ENCODE data around the gene DOCK4. TPM values are rescaled to one million over a fixed set of nuclear protein-coding genes. Genes with fewer than 3 reads are reported as not detected.

The DOCK4 gene
- total RNA-seq, 1 donor from 2014 or later = 44.1 TPM

- Mint-ChIP-seq H3K36me3 (ENCODE audit: unreplicated experiment) (peaks cover 31% of the 10 kb centered on the region), H3K27ac (ENCODE audit: unreplicated experiment) (no peak overlapping the region), H3K27me3 (ENCODE audit: unreplicated experiment) (no peaks in the 10 kb centered on the region), H3K9me3 (ENCODE audit: unreplicated experiment) (peaks cover 5% of the 10 kb centered on the region), H3K4me3 (ENCODE audit: unreplicated experiment) (no peak overlapping the region), H3K4me1 (ENCODE audit: unreplicated experiment) (no peaks in the 10 kb centered on the region)
- DNase-seq (ENCODE audit: extremely low spot score, unreplicated experiment) = no peak
- no peak for TF ChIP-seq CTCF (IDR thresholded peaks at IDR 0.05)
Measured at GRCh38 chr7:111750878-111751277, 455.3 kb downstream of the DOCK4 start.

GRCh38 chr7:111750228-111750627, 456.0 kb downstream of the DOCK4 start:
- Mint-ChIP-seq H3K27me3 (ENCODE audit: unreplicated experiment) (no peaks in the 10 kb centered on the region), H3K36me3 (ENCODE audit: unreplicated experiment) (peaks cover 31% of the 10 kb centered on the region), H3K27ac (ENCODE audit: unreplicated experiment) (no peak overlapping the region), H3K4me1 (ENCODE audit: unreplicated experiment) (peaks cover under 1% of the 10 kb centered on the region), H3K9me3 (ENCODE audit: unreplicated experiment) (peaks cover 5% of the 10 kb centered on the region), H3K4me3 (ENCODE audit: unreplicated experiment) (no peak overlapping the region)
- no peak for DNase-seq (ENCODE audit: extremely low spot score, unreplicated experiment)
- no peak for TF ChIP-seq CTCF (IDR thresholded peaks at IDR 0.05)

GRCh38 chr7:111749625-111750024, 456.6 kb downstream of the DOCK4 start:
- peaks cover 6% of the 10 kb centered on the region for H3K4me1 Mint-ChIP-seq (ENCODE audit: unreplicated experiment)
- no peak for DNase-seq (ENCODE audit: extremely low spot score, unreplicated experiment)
- TF ChIP-seq CTCF (IDR thresholded peaks at IDR 0.05) = no peak
- peaks cover 5% of the 10 kb centered on the region for H3K9me3 Mint-ChIP-seq (ENCODE audit: unreplicated experiment)
- peaks cover 32% of the 10 kb centered on the region for H3K36me3 Mint-ChIP-seq (ENCODE audit: unreplicated experiment)
- no peak overlapping the region for H3K27ac Mint-ChIP-seq (ENCODE audit: unreplicated experiment)
- no peak overlapping the region for H3K4me3 Mint-ChIP-seq (ENCODE audit: unreplicated experiment)
- no peaks in the 10 kb centered on the region for H3K27me3 Mint-ChIP-seq (ENCODE audit: unreplicated experiment)

- no peak overlapping the region for H3K4me3 Mint-ChIP-seq (ENCODE audit: unreplicated experiment)
- peaks cover 18% of the 10 kb centered on the region for H3K4me1 Mint-ChIP-seq (ENCODE audit: unreplicated experiment)
- no peak overlapping the region for H3K27ac Mint-ChIP-seq (ENCODE audit: unreplicated experiment)
- DNase-seq (ENCODE audit: extremely low spot score, unreplicated experiment) = no peak
- H3K36me3 Mint-ChIP-seq (ENCODE audit: unreplicated experiment) = peaks cover 34% of the 10 kb centered on the region
- TF ChIP-seq CTCF (IDR thresholded peaks at IDR 0.05) = no peak
- no peaks in the 10 kb centered on the region for H3K27me3 Mint-ChIP-seq (ENCODE audit: unreplicated experiment)
- peaks cover 5% of the 10 kb centered on the region for H3K9me3 Mint-ChIP-seq (ENCODE audit: unreplicated experiment)
Measured at GRCh38 chr7:111747718-111748117, 458.5 kb downstream of the DOCK4 start.

GRCh38 chr7:111746950-111747349, 459.2 kb downstream of the DOCK4 start:
- peaks cover 5% of the 10 kb centered on the region for H3K9me3 Mint-ChIP-seq (ENCODE audit: unreplicated experiment)
- DNase-seq (ENCODE audit: extremely low spot score, unreplicated experiment) = no peak
- peaks cover 31% of the 10 kb centered on the region for H3K36me3 Mint-ChIP-seq (ENCODE audit: unreplicated experiment)
- peaks cover 18% of the 10 kb centered on the region for H3K4me1 Mint-ChIP-seq (ENCODE audit: unreplicated experiment)
- H3K27me3 Mint-ChIP-seq (ENCODE audit: unreplicated experiment) = no peaks in the 10 kb centered on the region
- H3K4me3 Mint-ChIP-seq (ENCODE audit: unreplicated experiment) = no peak overlapping the region
- no peak overlapping the region for H3K27ac Mint-ChIP-seq (ENCODE audit: unreplicated experiment)
- TF ChIP-seq CTCF (IDR thresholded peaks at IDR 0.05) = no peak

All from osteocyte (in vitro differentiated cells).